Measurements from ENCODE around the gene SP3.

- no peak for TF ChIP-seq CTCF (conservative IDR thresholded peaks at IDR 0.05; ENCODE audit: low read length)
- no peak for TF ChIP-seq EZH2phosphoT487 (IDR thresholded peaks at IDR 0.05; ENCODE audit: borderline replicate concordance, low read depth, low read length)
Observed at GRCh38 chr2:173956454-173956853, 8.7 kb downstream of the SP3 start.
